ENCODE results near the gene MRPL51. TPM values are rescaled to one million over a fixed set of nuclear protein-coding genes. Genes with fewer than 3 reads are reported as not detected.

MRPL51 gene
- total and polyA plus RNA-seq, 2 of the 8 experiments (the other 6 are each of a cell fraction or from before 2014, with no cell fraction given), result 119 to 331 TPM

DNA sequence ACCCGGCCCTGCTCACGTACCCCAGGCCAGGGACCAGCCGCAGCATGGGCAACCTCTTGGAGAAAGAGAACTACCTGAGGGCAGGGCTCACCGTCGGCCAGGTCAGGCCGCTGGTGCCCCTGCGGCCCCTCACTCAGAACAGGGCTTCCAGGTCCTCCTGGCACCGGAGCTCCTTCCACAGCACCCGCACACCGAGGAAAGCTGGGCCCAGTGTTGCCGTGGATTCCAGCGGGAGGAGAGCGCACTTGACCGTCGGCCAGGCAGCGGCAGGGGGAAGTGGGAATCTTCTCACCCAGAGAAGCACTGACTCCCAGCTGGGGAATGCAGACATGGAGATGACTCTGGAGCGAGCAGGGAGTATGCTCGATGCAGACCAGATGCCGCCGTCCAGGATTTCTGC is 14.6 kb downstream of the MRPL51 start:
- CTCF ChIA-PET (ENCODE audit: partially characterized antibody), result interaction anchor here (4.1 kb wide), 1 partner anchor 13 kb away, joined by 14 read pairs; no protein-coding TSS in a partner anchor
- Histone ChIP-seq H4K5ac (ENCODE audit: insufficient read length, low read depth, low read length) (no peak overlapping the region), H2AFZ (ENCODE audit: low read length) (no peak overlapping the region), H3K79me1 (ENCODE audit: low read depth, low read length) (no peaks in the 10 kb centered on the region), H3K4ac (replicated peaks; ENCODE audit: insufficient read length, low read depth, low read length) (no peak overlapping the region), H4K8ac (ENCODE audit: extremely low read depth, insufficient read depth, low read length) (no peak overlapping the region; the same call in 1 of the 2 replicates), H3K23me2 (ENCODE audit: low read depth, low read length) (no peaks in the 10 kb centered on the region), H3K4me2 (ENCODE audit: insufficient read depth in 1 of 2, low read depth in 2 of 2, low read length in 2 of 2) (no peak overlapping the region), H3K79me2 (ENCODE audit: control insufficient read depth in 1 of 2, insufficient read depth in 2 of 2, low read length in 2 of 2) (no peaks in the 10 kb centered on the region), H3K9ac (replicated peaks in 1 of 4; ENCODE audit: extremely low read depth in 1 of 4, low read depth in 3 of 4, low read length in 3 of 4) (no peak overlapping the region), H4K20me1 (replicated peaks in 1 of 2; ENCODE audit: control insufficient read depth in 1 of 2, insufficient read depth in 2 of 2, low read length in 2 of 2) (no peaks in the 10 kb centered on the region), H2AK5ac (ENCODE audit: low read depth, low read length) (no peak overlapping the region), H3K4me1 (replicated peaks in 1 of 4; ENCODE audit: control insufficient read depth in 3 of 4, insufficient read depth in 4 of 4, low read length in 3 of 4) (no peaks in the 10 kb centered on the region), H3K23ac (ENCODE audit: insufficient read length) (no peak overlapping the region), H3K36me3 (ENCODE audit: control insufficient read depth in 2 of 4, insufficient read depth in 4 of 4, low read length in 3 of 4) (no peaks in the 10 kb centered on the region), H3K27me3 (replicated peaks in 1 of 4; ENCODE audit: control insufficient read depth in 3 of 4, extremely low read depth in 1 of 4, insufficient read depth in 3 of 4, low read length in 3 of 4) (no peaks in the 10 kb centered on the region), H3K27ac (ENCODE audit: low read depth, low read length) (no peak overlapping the region), H3K18ac (ENCODE audit: extremely low read depth, low read length) (no peak overlapping the region), H3K4me3 (ENCODE audit: extremely low read depth in 1 of 4, insufficient read depth in 2 of 4, low read depth in 3 of 4, low read length in 4 of 4) (no peak overlapping the region), H3K9me3 (ENCODE audit: insufficient read depth in 2 of 2, low read depth in 1 of 2, low read length in 1 of 2) (peaks cover 0 to 10% of the 10 kb centered on the region in 2 experiments; a peak in 2 of 4 replicates), H3K14ac (ENCODE audit: insufficient read length) (no peak overlapping the region), H2BK20ac (ENCODE audit: low read length) (no peak overlapping the region), H3K56ac (replicated peaks; ENCODE audit: insufficient read length, low read depth, low read length) (no peak overlapping the region), H2BK120ac (replicated peaks; ENCODE audit: low read depth, low read length) (no peak overlapping the region), H4K91ac (replicated peaks; ENCODE audit: insufficient read length, low read length) (no peak overlapping the region), H2BK12ac (ENCODE audit: low read depth, low read length) (no peak overlapping the region), H2BK15ac (ENCODE audit: low read length) (no peak overlapping the region), H2BK5ac (ENCODE audit: low read depth, low read length) (no peak overlapping the region)
- WGBS, 2 experiments (ENCODE audit: extremely low coverage in 1 of 2, insufficient coverage in 1 of 2, insufficient read length in 1 of 2, insufficient replicate concordance in 2 of 2, low coverage in 1 of 2, low lambda C conversion rate in 2 of 2, missing lambda C conversion rate in 1 of 2), result 92% methylated on average over 20 of the region's 20 CpGs; no CpG with 5 or more reads in 1 of the 2 experiments
- POLR2A ChIA-PET (ENCODE audit: partially characterized antibody), result interaction anchor here (1.5 kb wide), 1 partner anchor 10 kb away, joined by 4 read pairs; no protein-coding TSS in a partner anchor
- DNase-seq (ENCODE audit: low read depth in 1 of 2, low spot score in 2 of 2), result no peak
- FAIRE-seq, result no peak
- TF ChIP-seq EZH2 (IDR thresholded peaks at IDR 0.05; ENCODE audit: low read depth, low read length, severe bottlenecking) (no peak), YY1 (IDR thresholded peaks at IDR 0.05; ENCODE audit: low read depth, low read length) (no peak), ZNF274 (IDR thresholded peaks at IDR 0.05; ENCODE audit: borderline replicate concordance, extremely low read depth, low read length) (no peak), SIX5 (IDR thresholded peaks at IDR 0.05; ENCODE audit: low read depth, low read length) (no peak), GTF2F1 (IDR thresholded peaks at IDR 0.05; ENCODE audit: borderline replicate concordance, low read depth, low read length) (no peak), JUND (IDR thresholded peaks at IDR 0.05; ENCODE audit: low read length) (no peak), CBX5 (IDR thresholded peaks at IDR 0.05; ENCODE audit: low read depth, low read length) (no peak), BCL11A (IDR thresholded peaks at IDR 0.05; ENCODE audit: low read depth in 2 of 2, low read length in 2 of 2) (no peak), TAF7 (optimal IDR thresholded peaks at IDR 0.05; ENCODE audit: borderline replicate concordance, low read depth, low read length) (no peak)
- TF ChIP-seq, protein P1, sequence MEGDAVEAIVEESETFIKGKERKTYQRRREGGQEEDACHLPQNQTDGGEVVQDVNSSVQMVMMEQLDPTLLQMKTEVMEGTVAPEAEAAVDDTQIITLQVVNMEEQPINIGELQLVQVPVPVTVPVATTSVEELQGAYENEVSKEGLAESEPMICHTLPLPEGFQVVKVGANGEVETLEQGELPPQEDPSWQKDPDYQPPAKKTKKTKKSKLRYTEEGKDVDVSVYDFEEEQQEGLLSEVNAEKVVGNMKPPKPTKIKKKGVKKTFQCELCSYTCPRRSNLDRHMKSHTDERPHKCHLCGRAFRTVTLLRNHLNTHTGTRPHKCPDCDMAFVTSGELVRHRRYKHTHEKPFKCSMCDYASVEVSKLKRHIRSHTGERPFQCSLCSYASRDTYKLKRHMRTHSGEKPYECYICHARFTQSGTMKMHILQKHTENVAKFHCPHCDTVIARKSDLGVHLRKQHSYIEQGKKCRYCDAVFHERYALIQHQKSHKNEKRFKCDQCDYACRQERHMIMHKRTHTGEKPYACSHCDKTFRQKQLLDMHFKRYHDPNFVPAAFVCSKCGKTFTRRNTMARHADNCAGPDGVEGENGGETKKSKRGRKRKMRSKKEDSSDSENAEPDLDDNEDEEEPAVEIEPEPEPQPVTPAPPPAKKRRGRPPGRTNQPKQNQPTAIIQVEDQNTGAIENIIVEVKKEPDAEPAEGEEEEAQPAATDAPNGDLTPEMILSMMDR (IDR thresholded peaks at IDR 0.05; ENCODE audit: control extremely low read depth in 1 of 3, insufficient read depth in 1 of 3, low read depth in 1 of 3, low read length in 3 of 3), result no peak
- TF ChIP-seq, protein P2, sequence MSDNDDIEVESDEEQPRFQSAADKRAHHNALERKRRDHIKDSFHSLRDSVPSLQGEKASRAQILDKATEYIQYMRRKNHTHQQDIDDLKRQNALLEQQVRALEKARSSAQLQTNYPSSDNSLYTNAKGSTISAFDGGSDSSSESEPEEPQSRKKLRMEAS (IDR thresholded peaks at IDR 0.05), result no peak

Measured in H1 (cell line).